HUDEP-2 (cell line): Measurements from ENCODE around the gene CPNE5.
A peak's percentile ranks its signal among the peaks of the same experiment; 100 is the strongest.

Experiments
- DNase-seq, 76 experiments: peaks; one replicate each; lab custom pipeline; 2025; ENCODE audit not compliant: unreplicated experiment in 76 of 76; lab: John Stamatoyannopoulos, UW

The CPNE5 gene

DNA sequence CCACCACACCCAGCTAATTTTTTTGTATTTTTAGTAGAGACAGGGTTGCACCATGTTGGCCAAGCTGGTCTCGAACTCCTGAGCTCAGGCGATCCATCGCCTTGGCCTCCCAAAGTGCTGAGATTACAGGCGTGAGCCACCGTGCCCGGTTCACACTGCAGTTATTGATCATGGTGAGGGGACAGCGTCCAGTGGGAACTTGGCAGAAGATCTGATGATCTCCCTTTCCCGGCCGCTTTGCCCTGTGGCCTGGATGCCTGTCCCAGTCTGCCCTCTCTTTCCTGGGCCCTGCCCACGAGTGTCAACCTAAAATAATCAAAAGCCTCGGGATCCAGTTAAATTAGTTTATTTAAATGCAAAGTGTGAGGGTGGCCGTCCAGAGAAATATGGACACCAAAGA, 42.2 kb downstream of the CPNE5 start:
- DNase-seq: no peak

GRCh38 chr6:36794713-36795065, 44.6 kb downstream of the CPNE5 start:
- no peak for DNase-seq

GRCh38 chr6:36793913-36794712, 45.1 kb downstream of the CPNE5 start:
- DNase-seq: no peak

DNA sequence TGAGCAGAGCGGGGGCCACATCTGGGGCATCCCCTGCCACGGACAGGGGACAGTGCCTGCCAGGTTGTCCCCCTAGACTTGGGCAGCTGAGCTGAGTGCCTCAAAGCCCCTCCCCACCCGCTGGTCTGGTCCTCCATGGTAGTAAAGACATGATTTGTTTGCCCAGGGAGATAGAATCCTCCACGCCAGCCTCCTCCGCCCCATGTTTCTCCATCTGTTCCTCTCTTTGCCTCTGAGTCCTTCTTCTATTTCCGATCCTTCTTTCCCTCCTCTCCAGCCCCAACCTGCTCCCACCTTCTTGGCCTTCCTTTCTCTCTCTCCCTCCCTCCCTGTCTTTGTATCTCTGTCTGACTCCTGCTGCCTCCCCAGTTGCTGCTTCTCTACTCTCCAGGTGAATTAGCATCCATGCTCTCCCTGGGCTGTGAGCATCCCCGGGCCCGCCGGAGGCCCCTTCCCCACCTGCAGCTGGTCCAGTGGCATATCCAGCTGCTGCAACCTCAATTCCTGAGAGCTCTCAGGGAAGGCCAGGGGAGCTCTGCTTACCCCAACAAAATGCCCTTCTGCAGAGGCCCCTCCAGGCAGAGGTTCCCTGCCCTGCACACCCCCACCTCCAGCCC, 45.8 kb downstream of the CPNE5 start:
- DNase-seq: no peak

GRCh38 chr6:36791521-36792135, 47.6 kb downstream of the CPNE5 start:
- DNase-seq: no peak

- no peak for DNase-seq
Observed at GRCh38 chr6:36791085-36791484, 48.2 kb downstream of the CPNE5 start.

GRCh38 chr6:36788768-36789167, 50.5 kb downstream of the CPNE5 start:
- DNase-seq: no peak

- DNase-seq: no peak
Observed at GRCh38 chr6:36788186-36788585, 51.1 kb downstream of the CPNE5 start.

GRCh38 chr6:36787210-36787609, 52.0 kb downstream of the CPNE5 start:
- no peak for DNase-seq

DNA sequence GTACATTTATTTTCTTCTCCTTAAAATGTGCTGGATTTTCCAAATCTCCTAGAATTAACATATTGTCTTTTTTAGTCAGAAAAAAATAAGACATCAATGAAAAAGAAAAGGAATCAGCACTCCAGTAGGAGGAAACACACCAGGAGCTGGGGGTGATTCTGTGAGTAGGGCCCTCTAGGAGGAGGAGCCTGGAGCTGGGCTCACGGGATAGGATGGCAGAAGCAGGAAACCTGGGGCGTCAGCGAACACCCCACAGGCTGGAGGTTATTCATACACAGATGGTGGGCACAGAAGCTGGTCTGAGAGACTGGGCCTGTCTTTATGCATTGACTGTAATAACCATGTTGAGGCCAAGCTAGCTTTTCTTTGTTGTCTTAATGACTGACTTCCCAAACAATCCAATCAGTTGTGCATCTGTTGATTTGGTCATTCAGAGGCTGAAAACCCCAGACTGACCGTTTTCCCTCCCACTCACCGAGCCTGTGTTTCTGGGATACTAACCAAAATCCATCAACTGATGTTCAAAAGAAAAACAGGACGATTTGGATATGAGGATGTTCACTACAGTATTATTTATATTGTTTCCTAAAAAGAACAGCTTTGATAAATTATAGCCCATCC, 53.1 kb downstream of the CPNE5 start:
- DNase-seq: no peak

DNA sequence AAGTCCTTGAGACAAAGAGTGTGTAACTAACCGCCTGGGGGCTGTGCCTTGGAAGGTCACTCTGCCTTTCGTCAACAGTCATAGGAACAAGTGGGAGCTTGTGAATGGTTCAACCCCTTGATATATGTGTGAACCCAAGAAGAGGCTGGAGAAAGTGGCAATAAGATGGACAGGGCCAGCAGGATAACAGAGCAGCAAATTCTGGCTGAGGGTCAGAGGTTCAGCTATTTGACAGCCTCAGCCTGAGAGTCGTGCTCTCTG, 54.9 kb downstream of the CPNE5 start:
- no peak for DNase-seq

GRCh38 chr6:36783603-36784375, 55.5 kb downstream of the CPNE5 start:
- peak in 1 of 76 experiments; percentile 6 for DNase-seq

GRCh38 chr6:36781669-36782068, 57.6 kb downstream of the CPNE5 start:
- no peak for DNase-seq

GRCh38 chr6:36780442-36781177, 58.6 kb downstream of the CPNE5 start:
- no peak for DNase-seq

- no peak for DNase-seq
Observed at GRCh38 chr6:36779227-36779626, 60.0 kb downstream of the CPNE5 start.

- DNase-seq: no peak
Observed at GRCh38 chr6:36777801-36778200, 61.4 kb downstream of the CPNE5 start.

DNA sequence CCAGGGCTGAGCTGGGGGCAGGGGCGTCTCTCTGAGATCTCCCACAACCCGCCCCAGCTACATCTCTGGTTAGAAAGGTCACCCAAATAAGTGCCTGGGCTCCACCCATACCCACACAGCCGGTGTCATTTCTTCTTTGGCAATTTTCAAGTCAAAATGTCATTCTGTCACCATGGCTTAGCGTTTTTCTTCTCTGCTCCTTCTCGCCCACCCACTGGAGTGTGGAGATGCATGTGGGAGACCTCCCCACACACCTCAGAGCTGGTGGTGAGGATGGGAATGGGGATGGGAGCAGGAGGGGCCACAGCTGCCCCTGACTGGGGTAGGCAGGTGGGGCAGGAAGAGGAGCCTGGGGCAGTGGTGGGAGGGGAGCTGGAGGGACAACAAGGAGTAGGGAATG, 63.1 kb downstream of the CPNE5 start:
- DNase-seq: no peak

DNA sequence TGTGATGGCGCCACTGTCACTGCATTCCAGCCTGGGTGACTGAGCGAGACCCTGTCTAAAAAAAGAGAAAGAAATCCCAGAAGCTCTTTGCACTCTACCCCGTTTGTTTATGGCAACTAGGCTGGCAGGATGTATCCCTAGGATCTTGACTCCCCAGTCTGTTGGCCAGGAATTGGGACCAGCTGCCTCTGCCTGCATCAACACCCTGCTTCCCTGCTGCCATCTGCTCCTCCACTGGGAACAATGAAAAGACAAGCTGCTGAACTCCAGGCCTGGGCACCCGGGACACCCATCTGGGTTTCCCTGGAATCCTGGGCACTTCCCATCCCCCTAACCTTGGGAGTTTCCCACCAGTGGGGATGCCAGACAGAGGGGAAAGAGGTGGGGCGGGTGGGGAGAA, 64.9 kb downstream of the CPNE5 start:
- DNase-seq: no peak

- no peak for DNase-seq
Observed at GRCh38 chr6:36772397-36772796, 66.8 kb downstream of the CPNE5 start.

DNA sequence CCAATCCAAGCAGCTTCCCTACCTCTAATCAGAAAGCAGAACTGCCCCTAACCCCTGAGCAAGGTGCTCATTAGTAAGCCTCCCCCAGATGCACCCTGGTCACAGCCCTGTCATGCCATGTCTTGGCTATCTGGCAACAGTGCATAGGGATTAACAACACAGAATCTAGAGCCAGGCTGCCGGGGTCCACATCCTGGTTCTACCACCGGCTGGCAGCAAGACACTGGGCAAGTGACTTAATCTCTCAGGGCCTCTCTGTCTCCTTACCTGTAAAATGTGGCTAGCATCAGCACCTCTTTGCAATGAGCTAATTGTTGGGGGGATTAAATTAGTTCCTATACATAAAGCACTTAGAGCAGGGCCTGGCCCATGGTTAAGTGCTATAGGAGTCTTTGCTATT, 68.1 kb downstream of the CPNE5 start:
- DNase-seq: no peak
